Astrocyte (in vitro differentiated cells and primary cell): Measurements from ENCODE around the gene LIF. TPM values are rescaled to one million over a fixed set of nuclear protein-coding genes. Genes with fewer than 3 reads are reported as not detected.
A peak's percentile ranks its signal among the peaks of the same experiment; 100 is the strongest.

ENCODE experiments used
- DNase-seq: peaks from one replicate; pipeline ENCODE4 v3.0.0-alpha.2; 2010; ENCODE audit warnings: low read depth
- FAIRE-seq: peaks from 2 replicates; lab custom pipeline; 2011; peaks lifted over from hg19 to GRCh38; lab: Jason Lieb, UNC
- H2AFZ ChIP-seq: 2 replicates; pipeline ENCODE4 v1.6.0; 2012; ENCODE audit warnings: low read depth, low read length, inconsistent platforms
- H3K27ac ChIP-seq: 2 replicates; pipeline ENCODE4 v1.5.1; 2011; ENCODE audit warnings: low read depth, low read length, inconsistent platforms
- H3K27me3 ChIP-seq: 2 replicates; pipeline ENCODE4 v1.6.0; 2011; ENCODE audit warnings: low read length, inconsistent platforms; ENCODE audit not compliant: insufficient read depth
- H3K36me3 ChIP-seq: 2 replicates; pipeline ENCODE4 v1.5.1; 2011; ENCODE audit warnings: low read length, inconsistent platforms; ENCODE audit not compliant: insufficient read depth
- H3K4me1 ChIP-seq: 2 replicates; pipeline ENCODE4 v1.5.1; 2011; ENCODE audit warnings: low read length, inconsistent platforms; ENCODE audit not compliant: insufficient read depth
- H3K4me2 ChIP-seq: 2 replicates; pipeline ENCODE4 v1.6.0; 2012; ENCODE audit warnings: low read length, inconsistent platforms
- H3K4me3 ChIP-seq: 2 replicates; pipeline ENCODE4 v1.5.1; 2011; ENCODE audit warnings: low read depth, mild to moderate bottlenecking, low read length, inconsistent platforms; ENCODE audit not compliant: insufficient read depth
- H3K79me2 ChIP-seq: 2 replicates; pipeline ENCODE4 v1.6.0; 2012; ENCODE audit warnings: mild to moderate bottlenecking, low read length, inconsistent platforms; ENCODE audit not compliant: insufficient read depth
- H3K9ac ChIP-seq: 2 replicates; pipeline ENCODE4 v1.6.0; 2012; ENCODE audit warnings: mild to moderate bottlenecking, low read length, inconsistent platforms
- H3K9me3 ChIP-seq: 2 replicates; pipeline ENCODE4 v1.5.1; 2012; ENCODE audit warnings: low read depth, mild to moderate bottlenecking, low read length, inconsistent platforms; ENCODE audit not compliant: insufficient read depth
- H4K20me1 ChIP-seq: 2 replicates; pipeline ENCODE4 v1.6.0; 2012; ENCODE audit warnings: low read length, inconsistent platforms; ENCODE audit not compliant: insufficient read depth
- H3K27ac Mint-ChIP-seq: one replicate; pipeline ENCODE4 v1.8.0; 2021; ENCODE audit warnings: mild to moderate bottlenecking, mixed read lengths; ENCODE audit not compliant: unreplicated experiment
- H3K27me3 Mint-ChIP-seq: one replicate; pipeline ENCODE4 v1.8.0; 2021; ENCODE audit warnings: low read depth, mixed read lengths; ENCODE audit not compliant: unreplicated experiment
- H3K36me3 Mint-ChIP-seq: one replicate; pipeline ENCODE4 v1.8.0; 2021; ENCODE audit warnings: low read depth, mixed read lengths; ENCODE audit not compliant: unreplicated experiment
- H3K4me1 Mint-ChIP-seq: one replicate; pipeline ENCODE4 v1.8.0; 2021; ENCODE audit warnings: low read depth, mixed read lengths; ENCODE audit not compliant: unreplicated experiment
- H3K4me3 Mint-ChIP-seq: one replicate; pipeline ENCODE4 v1.8.0; 2021; ENCODE audit warnings: mild to moderate bottlenecking, moderate library complexity, mixed read lengths; ENCODE audit not compliant: unreplicated experiment
- H3K9me3 Mint-ChIP-seq: one replicate; pipeline ENCODE4 v1.8.0; 2021; ENCODE audit warnings: mild to moderate bottlenecking, mixed read lengths; ENCODE audit not compliant: unreplicated experiment
- EZH2 ChIP-seq: IDR thresholded peaks from 2 replicates; pipeline ENCODE4 v1.6.1; 2012; ENCODE audit warnings: mild to moderate bottlenecking, low read length, inconsistent platforms; ENCODE audit not compliant: insufficient read depth
- total RNA-seq: library from RNA; stranded (reverse); gene quantifications from 2 replicates; pipeline ENCODE4 v1.2.1, GENCODE V29; 2021
- TF ChIP-seq, protein P1 (sequence below): IDR thresholded peaks from 2 replicates; pipeline ENCODE4 v1.5.1; 2011; ENCODE audit warnings: low read depth, mild to moderate bottlenecking, inconsistent platforms, low read length, moderate library complexity; ENCODE audit not compliant: insufficient read depth

LIF gene
- total RNA-seq, 1 donor from 2014 or later = 63.3 TPM

DNA sequence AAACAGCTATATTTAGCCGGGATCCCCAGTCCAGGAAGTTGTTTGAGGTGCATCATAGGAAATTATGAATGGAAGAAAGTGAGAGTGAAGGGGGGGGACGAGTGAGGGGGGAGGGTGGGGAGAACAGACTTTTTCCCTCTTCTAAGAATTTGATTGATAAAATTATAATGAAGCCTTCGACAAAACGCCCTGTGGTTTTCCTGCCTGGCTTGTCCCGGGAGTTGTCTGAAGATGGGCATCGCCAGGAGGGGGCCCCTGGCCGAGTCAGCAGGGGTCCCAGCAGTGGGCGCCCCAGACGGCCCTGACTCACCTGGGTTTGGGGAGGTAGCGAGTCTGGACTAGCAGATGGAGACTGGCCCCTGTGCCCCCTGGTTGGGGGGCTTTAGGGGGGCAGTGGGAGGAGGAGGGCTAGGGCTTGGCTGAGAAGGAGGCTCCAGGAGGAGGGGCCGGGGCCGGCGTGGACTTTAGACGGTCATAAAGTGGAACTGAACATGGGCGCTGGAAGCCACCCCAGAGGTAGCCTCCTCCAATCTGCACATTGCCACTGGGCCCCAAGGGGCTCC is 336 bp upstream of the LIF start:
- Mint-ChIP-seq H3K4me1 (peaks cover 52% of the 10 kb centered on the region), H3K27me3 (no peaks in the 10 kb centered on the region), H3K4me3 (peak overlapping the region; percentile 84), H3K27ac (peak overlapping the region; percentile 26), H3K9me3 (peaks cover 2% of the 10 kb centered on the region), H3K36me3 (peaks cover 17% of the 10 kb centered on the region)
- no peak overlapping the region for H2AFZ ChIP-seq
- peak overlapping the region; percentile 92 for H3K27ac ChIP-seq
- DNase-seq = peak; percentile 75
- peaks cover 17% of the 10 kb centered on the region for H4K20me1 ChIP-seq
- H3K9ac ChIP-seq = peak overlapping the region; percentile 100
- peaks cover 65% of the 10 kb centered on the region for H3K79me2 ChIP-seq
- no peaks in the 10 kb centered on the region for H3K27me3 ChIP-seq
- H3K4me3 ChIP-seq = peak overlapping the region; percentile 86
- TF ChIP-seq EZH2 = no peak
- TF ChIP-seq, protein P1, sequence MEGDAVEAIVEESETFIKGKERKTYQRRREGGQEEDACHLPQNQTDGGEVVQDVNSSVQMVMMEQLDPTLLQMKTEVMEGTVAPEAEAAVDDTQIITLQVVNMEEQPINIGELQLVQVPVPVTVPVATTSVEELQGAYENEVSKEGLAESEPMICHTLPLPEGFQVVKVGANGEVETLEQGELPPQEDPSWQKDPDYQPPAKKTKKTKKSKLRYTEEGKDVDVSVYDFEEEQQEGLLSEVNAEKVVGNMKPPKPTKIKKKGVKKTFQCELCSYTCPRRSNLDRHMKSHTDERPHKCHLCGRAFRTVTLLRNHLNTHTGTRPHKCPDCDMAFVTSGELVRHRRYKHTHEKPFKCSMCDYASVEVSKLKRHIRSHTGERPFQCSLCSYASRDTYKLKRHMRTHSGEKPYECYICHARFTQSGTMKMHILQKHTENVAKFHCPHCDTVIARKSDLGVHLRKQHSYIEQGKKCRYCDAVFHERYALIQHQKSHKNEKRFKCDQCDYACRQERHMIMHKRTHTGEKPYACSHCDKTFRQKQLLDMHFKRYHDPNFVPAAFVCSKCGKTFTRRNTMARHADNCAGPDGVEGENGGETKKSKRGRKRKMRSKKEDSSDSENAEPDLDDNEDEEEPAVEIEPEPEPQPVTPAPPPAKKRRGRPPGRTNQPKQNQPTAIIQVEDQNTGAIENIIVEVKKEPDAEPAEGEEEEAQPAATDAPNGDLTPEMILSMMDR = no peak
- peaks cover 84% of the 10 kb centered on the region for H3K4me1 ChIP-seq
- H3K4me2 ChIP-seq = peak overlapping the region; percentile 100
- peaks cover 20% of the 10 kb centered on the region for H3K36me3 ChIP-seq
- no peaks in the 10 kb centered on the region for H3K9me3 ChIP-seq
- no peak for FAIRE-seq

GRCh38 chr22:30245181-30245984 is 1.2 kb downstream of the LIF start:
- Mint-ChIP-seq H3K27me3 (no peaks in the 10 kb centered on the region), H3K4me3 (peak overlapping the region; percentile 97), H3K4me1 (peaks cover 51% of the 10 kb centered on the region), H3K36me3 (peaks cover 23% of the 10 kb centered on the region), H3K27ac (peak overlapping the region; percentile 94), H3K9me3 (peaks cover 2% of the 10 kb centered on the region)
- H2AFZ ChIP-seq = no peak overlapping the region
- H3K27ac ChIP-seq = peak overlapping the region; percentile 92
- no peak for TF ChIP-seq EZH2
- TF ChIP-seq, protein P1 = no peak
- H3K27me3 ChIP-seq = no peaks in the 10 kb centered on the region
- no peak for DNase-seq
- peak overlapping the region; percentile 86 for H3K4me3 ChIP-seq
- H3K4me1 ChIP-seq = peaks cover 86% of the 10 kb centered on the region
- no peak for FAIRE-seq
- peaks cover 23% of the 10 kb centered on the region for H4K20me1 ChIP-seq
- H3K4me2 ChIP-seq = peak overlapping the region; percentile 100
- peaks cover 20% of the 10 kb centered on the region for H3K36me3 ChIP-seq
- H3K79me2 ChIP-seq = peaks cover 74% of the 10 kb centered on the region
- H3K9ac ChIP-seq = peak overlapping the region; percentile 100
- H3K9me3 ChIP-seq = no peaks in the 10 kb centered on the region
